GM12872 (cell line): ENCODE data around the gene ADAM17.

Experiments used
- TF ChIP-seq, protein P1 (sequence below): IDR thresholded peaks from 3 replicates; pipeline ENCODE4 v1.5.1; 2011; ENCODE audit warnings: low read depth, mild to moderate bottlenecking, low read length, moderate library complexity; ENCODE audit not compliant: insufficient read depth

The ADAM17 gene

GRCh38 chr2:9527995-9528787, 27.4 kb downstream of the ADAM17 start:
- TF ChIP-seq, protein P1, sequence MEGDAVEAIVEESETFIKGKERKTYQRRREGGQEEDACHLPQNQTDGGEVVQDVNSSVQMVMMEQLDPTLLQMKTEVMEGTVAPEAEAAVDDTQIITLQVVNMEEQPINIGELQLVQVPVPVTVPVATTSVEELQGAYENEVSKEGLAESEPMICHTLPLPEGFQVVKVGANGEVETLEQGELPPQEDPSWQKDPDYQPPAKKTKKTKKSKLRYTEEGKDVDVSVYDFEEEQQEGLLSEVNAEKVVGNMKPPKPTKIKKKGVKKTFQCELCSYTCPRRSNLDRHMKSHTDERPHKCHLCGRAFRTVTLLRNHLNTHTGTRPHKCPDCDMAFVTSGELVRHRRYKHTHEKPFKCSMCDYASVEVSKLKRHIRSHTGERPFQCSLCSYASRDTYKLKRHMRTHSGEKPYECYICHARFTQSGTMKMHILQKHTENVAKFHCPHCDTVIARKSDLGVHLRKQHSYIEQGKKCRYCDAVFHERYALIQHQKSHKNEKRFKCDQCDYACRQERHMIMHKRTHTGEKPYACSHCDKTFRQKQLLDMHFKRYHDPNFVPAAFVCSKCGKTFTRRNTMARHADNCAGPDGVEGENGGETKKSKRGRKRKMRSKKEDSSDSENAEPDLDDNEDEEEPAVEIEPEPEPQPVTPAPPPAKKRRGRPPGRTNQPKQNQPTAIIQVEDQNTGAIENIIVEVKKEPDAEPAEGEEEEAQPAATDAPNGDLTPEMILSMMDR = no peak

DNA sequence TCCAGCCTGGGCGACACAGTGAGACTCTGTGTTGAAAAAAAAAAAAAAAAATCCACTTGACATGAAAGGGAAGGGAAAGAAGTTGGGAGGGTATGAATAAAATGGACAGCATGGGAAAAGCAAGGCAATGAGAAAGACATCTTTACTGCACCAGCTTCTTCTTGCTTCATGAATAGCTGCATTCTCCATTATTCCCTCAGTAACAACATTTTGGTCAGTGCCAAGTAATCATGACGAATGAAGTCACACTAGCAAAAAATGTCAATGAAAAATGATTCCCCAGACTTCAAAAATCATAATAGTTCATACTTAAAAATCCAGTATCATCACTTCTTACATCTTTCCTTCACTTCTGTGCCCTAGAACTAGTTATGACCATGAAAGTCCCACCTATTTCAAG, 30.4 kb downstream of the ADAM17 start:
- TF ChIP-seq, protein P1 = no peak

GRCh38 chr2:9524291-9524690, 31.3 kb downstream of the ADAM17 start:
- TF ChIP-seq, protein P1 = no peak

- TF ChIP-seq, protein P1 = no peak
These were observed 36.4 kb downstream of the ADAM17 start for GRCh38 chr2:9519250-9519649.

DNA sequence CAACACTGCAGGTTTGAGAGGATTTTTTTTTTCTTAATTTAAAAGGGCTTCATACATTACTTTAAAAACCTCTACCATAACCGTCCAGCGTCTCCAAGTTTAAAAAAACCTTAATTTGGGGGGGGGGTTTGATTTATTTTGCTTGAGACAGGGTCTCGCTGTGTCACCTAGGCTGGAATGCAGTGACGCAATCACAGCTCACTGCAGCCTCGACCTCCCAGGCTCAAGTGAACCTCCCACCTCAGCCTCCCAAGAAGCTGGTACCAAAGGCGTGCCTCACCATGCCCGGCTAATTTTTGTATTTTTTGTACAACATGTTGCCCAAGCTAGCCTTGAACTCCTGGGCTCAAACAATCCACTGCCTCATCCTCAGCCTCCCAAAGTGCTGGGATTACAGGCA, 36.9 kb downstream of the ADAM17 start:
- TF ChIP-seq, protein P1 = no peak

- TF ChIP-seq, protein P1 = no peak
These were observed 37.5 kb downstream of the ADAM17 start for GRCh38 chr2:9518163-9518562.

GRCh38 chr2:9517118-9517782, 38.4 kb downstream of the ADAM17 start:
- TF ChIP-seq, protein P1 = no peak
